Tibial nerve (tissue), 4 donors: ENCODE results near the gene TRIM66. TPM values are rescaled to one million over a fixed set of nuclear protein-coding genes. Genes with fewer than 3 reads are reported as not detected.

ENCODE experiments used
- DNase-seq, 2 donors: peaks; one replicate each; pipeline ENCODE4 v3.0.0-alpha.2; 2019; ENCODE audit warnings: low spot score in 2 of 2
- H3K27ac ChIP-seq, 4 donors: fragments of 200-600 bp; sonication (generic) in 3 of 4; one replicate each; pipeline ENCODE4 v1.5.1; 2017 to 2019; ENCODE audit warnings: mild to moderate bottlenecking in 1 of 4
- H3K27me3 ChIP-seq, 2 donors: fragments of 200-600 bp; sonication (generic) in 1 of 2; one replicate each; pipeline versions ENCODE4 v1.5.1 to v1.6.0; 2017 to 2019
- H3K36me3 ChIP-seq, 3 donors: fragments of 200-600 bp; sonication (generic); one replicate each; pipeline ENCODE4 v1.5.1; 2018 to 2019
- H3K4me1 ChIP-seq, 4 donors: fragments of 200-600 bp; sonication (generic) in 3 of 4; one replicate each; pipeline ENCODE4 v1.5.1; 2017 to 2019
- H3K4me3 ChIP-seq, 4 donors: fragments of 200-600 bp; sonication (generic) in 3 of 4; one replicate each; pipeline ENCODE4 v1.5.1; 2017 to 2019; ENCODE audit warnings: mild to moderate bottlenecking in 1 of 4, moderate library complexity in 1 of 4
- H3K9me3 ChIP-seq, 4 donors: fragments of 200-600 bp; sonication (generic) in 3 of 4; one replicate each; pipeline ENCODE4 v1.5.1; 2017 to 2019
- EP300 ChIP-seq, 2 donors: sonication (generic); formaldehyde crosslinking; IDR thresholded peaks; one replicate each; pipeline ENCODE4 v1.6.1; 2017; ENCODE audit warnings: antibody characterized with exemption in 2 of 2, mild to moderate bottlenecking in 1 of 2
- POLR2A ChIP-seq, 2 donors: fragments of 450-650 bp; IDR thresholded peaks; one replicate each; pipeline ENCODE4 v1.6.1; 2017; ENCODE audit warnings: antibody characterized with exemption in 2 of 2, mild to moderate bottlenecking in 2 of 2, moderate library complexity in 2 of 2
- WGBS, 2 donors: methylation state at CpG; one replicate each; pipeline ENCODE4 v1.1.5; 2018; 5-methylcytosine and 5-hydroxymethylcytosine counted together
- total RNA-seq, 4 donors: library from RNA; depleted of rRNA; stranded (reverse); fragments of >200 nt; gene quantifications; one replicate each; pipeline ENCODE4 v1.1.0, GENCODE V29; 2016
- TF ChIP-seq, protein P1 (sequence below), 5 experiments: fragments of 200-600 bp in 3 of 5; fragments of 450-650 bp in 2 of 5; sonication (generic) in 3 of 5; IDR thresholded peaks; one replicate each; pipeline ENCODE4 v1.5.1; 2016 to 2019; ENCODE audit warnings: antibody characterized with exemption in 5 of 5, mild to moderate bottlenecking in 3 of 5, moderate library complexity in 2 of 5

TRIM66 gene
- total RNA-seq, 4 donors from 2014 or later = 7.1 to 26.5 (median 16.2) TPM

DNA sequence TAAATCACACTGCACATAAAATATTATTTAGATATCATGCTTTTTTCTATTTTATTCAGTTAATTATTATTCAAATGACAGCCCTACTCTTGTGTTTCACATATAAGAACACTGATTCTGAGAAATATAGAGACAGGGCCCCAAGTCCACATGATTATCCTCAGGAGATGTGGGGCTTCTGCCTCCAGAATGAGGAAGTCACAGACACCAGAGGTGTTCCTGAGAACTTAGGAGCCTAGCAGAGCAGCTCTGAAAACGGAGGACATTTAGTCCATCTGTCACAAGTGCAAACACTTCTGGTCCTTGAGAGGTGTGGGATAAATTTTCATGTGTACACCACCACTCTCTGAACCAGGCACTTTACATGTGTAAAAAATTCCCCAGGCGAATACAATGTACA is 26.2 kb downstream of the TRIM66 start:
- TF ChIP-seq, protein P1, sequence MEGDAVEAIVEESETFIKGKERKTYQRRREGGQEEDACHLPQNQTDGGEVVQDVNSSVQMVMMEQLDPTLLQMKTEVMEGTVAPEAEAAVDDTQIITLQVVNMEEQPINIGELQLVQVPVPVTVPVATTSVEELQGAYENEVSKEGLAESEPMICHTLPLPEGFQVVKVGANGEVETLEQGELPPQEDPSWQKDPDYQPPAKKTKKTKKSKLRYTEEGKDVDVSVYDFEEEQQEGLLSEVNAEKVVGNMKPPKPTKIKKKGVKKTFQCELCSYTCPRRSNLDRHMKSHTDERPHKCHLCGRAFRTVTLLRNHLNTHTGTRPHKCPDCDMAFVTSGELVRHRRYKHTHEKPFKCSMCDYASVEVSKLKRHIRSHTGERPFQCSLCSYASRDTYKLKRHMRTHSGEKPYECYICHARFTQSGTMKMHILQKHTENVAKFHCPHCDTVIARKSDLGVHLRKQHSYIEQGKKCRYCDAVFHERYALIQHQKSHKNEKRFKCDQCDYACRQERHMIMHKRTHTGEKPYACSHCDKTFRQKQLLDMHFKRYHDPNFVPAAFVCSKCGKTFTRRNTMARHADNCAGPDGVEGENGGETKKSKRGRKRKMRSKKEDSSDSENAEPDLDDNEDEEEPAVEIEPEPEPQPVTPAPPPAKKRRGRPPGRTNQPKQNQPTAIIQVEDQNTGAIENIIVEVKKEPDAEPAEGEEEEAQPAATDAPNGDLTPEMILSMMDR (IDR thresholded peaks at IDR 0.05) = no peak
- TF ChIP-seq POLR2A (IDR thresholded peaks at IDR 0.05) (no peak), EP300 (IDR thresholded peaks at IDR 0.05) (no peak)
- Histone ChIP-seq H3K27me3 (no peaks in the 10 kb centered on the region), H3K9me3 (no peaks in the 10 kb centered on the region), H3K27ac (no peak overlapping the region), H3K4me1 (peaks cover 0 to 4% (median 0%) of the 10 kb centered on the region in 4 donors), H3K36me3 (peaks cover 0 to 14% (median 0%) of the 10 kb centered on the region in 3 donors), H3K4me3 (no peak overlapping the region)
- WGBS, 2 donors = 81 to 89% methylated on average over 2 of the region's 2 CpGs
- DNase-seq = no peak

DNA sequence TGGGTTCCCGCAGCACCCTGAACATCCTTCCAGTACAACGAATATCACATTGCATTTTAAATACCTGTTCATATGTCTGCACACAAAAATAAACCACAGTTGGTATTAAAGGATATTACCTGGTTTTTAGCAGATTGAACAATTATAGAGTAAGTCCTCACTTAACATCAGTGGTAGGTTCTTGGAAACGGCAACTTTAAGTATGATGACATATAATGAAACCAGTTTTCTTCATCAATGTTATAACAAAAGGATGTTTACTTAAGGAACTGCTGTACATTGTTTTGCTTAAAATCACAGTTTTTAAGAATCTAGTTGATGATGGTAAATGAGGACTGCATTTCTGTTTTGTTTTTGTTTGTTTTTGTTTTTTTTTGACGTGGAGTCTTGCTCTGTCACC is 28.0 kb downstream of the TRIM66 start:
- no peaks in the 10 kb centered on the region for H3K27me3 ChIP-seq
- 67 to 70% methylated on average over 4 of the region's 4 CpGs for WGBS, 2 donors
- peaks cover 0 to 31% (median 0%) of the 10 kb centered on the region in 3 donors for H3K36me3 ChIP-seq
- TF ChIP-seq EP300 (IDR thresholded peaks at IDR 0.05) (no peak), POLR2A (IDR thresholded peaks at IDR 0.05) (no peak)
- TF ChIP-seq, protein P1 (IDR thresholded peaks at IDR 0.05) = no peak
- no peak overlapping the region for H3K27ac ChIP-seq
- H3K4me1 ChIP-seq = peaks cover 0 to 4% (median 0%) of the 10 kb centered on the region in 4 donors
- H3K4me3 ChIP-seq = no peak overlapping the region
- DNase-seq = no peak
- H3K9me3 ChIP-seq = no peaks in the 10 kb centered on the region

DNA sequence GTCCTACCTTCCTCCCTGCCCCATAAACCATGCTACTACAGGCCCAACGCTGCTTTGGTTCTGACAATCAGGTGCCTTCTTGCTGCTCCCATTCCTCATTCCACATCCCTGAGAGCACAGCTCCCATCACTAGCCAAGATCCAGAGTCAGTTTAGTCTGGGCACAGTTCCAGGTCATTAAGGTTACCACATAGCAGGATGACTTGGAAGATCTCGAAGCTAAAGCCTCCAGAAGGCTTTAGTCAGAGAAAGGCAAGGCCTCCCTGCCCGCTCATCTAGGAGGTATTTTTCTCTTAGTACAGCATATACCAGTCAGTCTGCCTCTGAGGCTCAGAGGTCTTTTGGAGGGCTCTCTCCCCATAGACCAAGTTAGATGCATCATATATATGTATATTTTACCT is 30.3 kb downstream of the TRIM66 start:
- WGBS, 2 donors = 72 to 85% methylated on average over 3 of the region's 3 CpGs
- Histone ChIP-seq H3K27ac (no peak overlapping the region), H3K4me3 (no peak overlapping the region)

DNA sequence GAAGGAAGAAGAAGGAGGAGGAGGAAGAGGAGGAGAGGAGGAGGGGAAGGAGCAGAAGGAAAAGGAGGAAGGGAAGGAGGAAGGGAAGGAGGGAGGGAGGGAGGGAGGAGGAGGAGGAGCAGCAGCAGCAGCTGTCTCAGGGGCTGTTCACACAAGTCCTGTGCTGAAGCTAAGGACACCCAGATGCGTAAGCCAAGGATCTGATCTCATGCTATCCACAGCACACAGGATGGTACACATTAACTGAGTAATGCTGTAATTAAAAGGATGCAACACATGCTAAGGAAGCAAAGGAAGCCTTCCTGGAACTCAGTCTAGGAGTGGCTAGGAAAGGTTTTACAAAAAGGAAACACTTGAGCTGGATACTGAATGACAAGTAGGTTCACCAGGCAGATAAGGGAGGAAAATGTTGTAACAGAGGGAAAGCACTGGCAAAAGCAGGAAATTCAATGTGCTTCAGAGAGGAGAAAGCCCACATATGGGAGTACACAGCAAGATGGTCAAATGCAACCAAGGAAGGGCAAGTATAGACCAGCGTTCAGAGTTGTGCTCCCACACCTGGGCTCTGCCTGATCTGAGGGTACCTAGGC is 32.0 kb downstream of the TRIM66 start:
- WGBS, 2 donors = 91 to 100% methylated on average over 2 of the region's 2 CpGs
- Histone ChIP-seq H3K36me3 (peaks cover 0 to 58% (median 0%) of the 10 kb centered on the region in 3 donors), H3K27ac (no peak overlapping the region)

More for the DNA sequence above, 30.3 kb downstream of the TRIM66 start:
- Histone ChIP-seq H3K9me3 (no peaks in the 10 kb centered on the region), H3K4me1 (no peaks in the 10 kb centered on the region), H3K36me3 (peaks cover 0 to 47% (median 0%) of the 10 kb centered on the region in 3 donors), H3K27me3 (no peaks in the 10 kb centered on the region)
- no peak for TF ChIP-seq POLR2A (IDR thresholded peaks at IDR 0.05)
- no peak for TF ChIP-seq EP300 (IDR thresholded peaks at IDR 0.05)
- TF ChIP-seq, protein P1 (IDR thresholded peaks at IDR 0.05) = no peak
- DNase-seq = peak in 1 of 2 donors; percentile 58

DNA sequence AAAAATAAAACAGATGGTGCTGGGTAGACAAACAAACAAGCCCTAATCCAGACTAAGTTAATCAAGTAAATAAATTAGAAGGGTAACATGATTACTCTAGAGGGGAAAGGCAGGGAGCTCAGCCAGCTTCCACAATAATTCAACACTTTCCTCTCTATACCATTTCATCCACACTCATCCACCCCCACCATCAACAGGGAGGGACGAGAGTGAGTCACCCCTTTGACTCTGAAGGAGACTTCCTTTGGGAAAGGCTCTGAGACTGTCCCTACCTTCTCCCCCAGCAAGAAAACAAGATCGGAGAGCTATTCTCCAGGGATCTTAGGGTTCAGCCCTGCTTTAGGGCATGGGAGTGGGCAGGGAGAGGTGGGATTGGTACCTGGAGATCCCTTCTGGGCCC is 33.1 kb downstream of the TRIM66 start:
- peaks cover 0 to 69% (median 0%) of the 10 kb centered on the region in 3 donors for H3K36me3 ChIP-seq
- no peak for TF ChIP-seq EP300 (IDR thresholded peaks at IDR 0.05)
- DNase-seq = no peak

More for the DNA sequence above, 32.0 kb downstream of the TRIM66 start:
- no peaks in the 10 kb centered on the region for H3K9me3 ChIP-seq
- TF ChIP-seq EP300 (IDR thresholded peaks at IDR 0.05) = no peak
- no peak for TF ChIP-seq POLR2A (IDR thresholded peaks at IDR 0.05)
- TF ChIP-seq, protein P1 (IDR thresholded peaks at IDR 0.05) = no peak
- no peak for DNase-seq
- no peak overlapping the region for H3K4me3 ChIP-seq
- no peaks in the 10 kb centered on the region for H3K4me1 ChIP-seq
- no peaks in the 10 kb centered on the region for H3K27me3 ChIP-seq

More for the DNA sequence above, 33.1 kb downstream of the TRIM66 start:
- H3K27me3 ChIP-seq = no peaks in the 10 kb centered on the region
- H3K9me3 ChIP-seq = no peaks in the 10 kb centered on the region
- H3K4me1 ChIP-seq = no peaks in the 10 kb centered on the region
- H3K27ac ChIP-seq = no peak overlapping the region
- H3K4me3 ChIP-seq = no peak overlapping the region
- WGBS, 2 donors = 68 to 74% methylated on average over 2 of the region's 2 CpGs
